Measurements from ENCODE around the gene SRD5A2. TPM values are rescaled to one million over a fixed set of nuclear protein-coding genes. Genes with fewer than 3 reads are reported as not detected.

Gene SRD5A2
- total and polyA plus RNA-seq, 2 of the 8 experiments (the other 6 are each of a cell fraction or from before 2014, with no cell fraction given) = 0.02 TPM; not detected in 1

DNA sequence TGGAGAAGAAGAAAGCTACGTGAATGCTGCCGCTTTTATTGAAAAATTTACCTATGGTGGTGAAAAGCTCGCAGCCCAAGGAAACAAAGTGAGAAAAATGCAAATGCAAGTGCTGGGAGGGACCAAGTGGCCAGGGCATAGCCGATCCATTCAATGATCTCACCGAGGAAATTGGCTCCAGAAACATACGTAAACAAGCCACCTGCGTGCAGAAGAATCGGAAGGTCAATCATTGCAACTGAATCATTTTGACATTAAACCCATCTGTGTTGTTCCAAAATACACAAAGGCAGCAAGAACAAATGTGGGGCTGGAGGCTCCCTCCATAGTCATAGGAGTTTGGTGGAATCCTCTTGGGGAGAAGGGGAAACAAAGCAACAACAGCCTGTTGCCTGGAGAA, 51.5 kb downstream of the SRD5A2 start (continued):
- TF ChIP-seq HDAC2 (IDR thresholded peaks at IDR 0.05; ENCODE audit: borderline replicate concordance in 1 of 2, low read depth in 2 of 2, low read length in 2 of 2) (no peak), TEAD4 (IDR thresholded peaks at IDR 0.05; ENCODE audit: low read depth, low read length) (no peak), EP300 (IDR thresholded peaks at IDR 0.05; ENCODE audit: borderline replicate concordance in 1 of 2, low read depth in 2 of 2, low read length in 2 of 2) (no peak), TAF1 (IDR thresholded peaks at IDR 0.05; ENCODE audit: low read depth, low read length) (no peak)

Data from H1 (cell line).